Ramos (cell line): ENCODE data around the gene SEH1L.
"Not testable (repeated sequence)": the region's sequence is repeated elsewhere in the genome, so short reads cannot be mapped to it uniquely, and the experiment has no call there.

Experiments
- in situ Hi-C: fragments of 300-500 bp; cut with MboI; formaldehyde crosslinking; loops from one replicate; pipeline ENCODE4 v1.14.3; 2022; ENCODE audit warnings: low sequenced_read_pairs; ENCODE audit not compliant: unreplicated experiment

The SEH1L gene

GRCh38 chr18:12947285-12948049 is at the start of gene SEH1L:
Gene SEH1L, plus strand, starts transcription at chr18:12948011. Its CDS starts 111 bp downstream, at chr18:12948122.
- in situ Hi-C loops = loop anchor here (25.0 kb wide), 1 partner anchor 560 kb away; the partner anchor contains the start of gene AFG3L2

- in situ Hi-C loops = not testable (repeated sequence)
Observed at GRCh38 chr18:12901208-12901607, 46.6 kb upstream of the SEH1L start.

- in situ Hi-C loops = no loop called here
Observed at GRCh38 chr18:12904012-12904516, 43.7 kb upstream of the SEH1L start.

GRCh38 chr18:12906119-12906518 is 41.7 kb upstream of the SEH1L start:
- in situ Hi-C loops = no loop called here

- in situ Hi-C loops = no loop called here
Observed at GRCh38 chr18:12906773-12907172, 41.0 kb upstream of the SEH1L start.

GRCh38 chr18:12907258-12907925 is 40.4 kb upstream of the SEH1L start:
- in situ Hi-C loops = no loop called here

- in situ Hi-C loops = no loop called here
Observed at GRCh38 chr18:12908706-12909105, 39.1 kb upstream of the SEH1L start.

- in situ Hi-C loops = no loop called here
Observed at GRCh38 chr18:12911025-12911928, 36.5 kb upstream of the SEH1L start.

GRCh38 chr18:12911929-12912703 is 35.7 kb upstream of the SEH1L start:
- in situ Hi-C loops = no loop called here

- in situ Hi-C loops = no loop called here
Observed at GRCh38 chr18:12921178-12921577, 26.6 kb upstream of the SEH1L start.

- in situ Hi-C loops = no loop called here
Observed at GRCh38 chr18:12922266-12922665, 25.5 kb upstream of the SEH1L start.

- in situ Hi-C loops = loop anchor here (25.0 kb wide), 1 partner anchor 537 kb away; the partner anchor contains the start of gene AFG3L2
Observed at GRCh38 chr18:12924616-12925015, 23.2 kb upstream of the SEH1L start.

- in situ Hi-C loops = loop anchor here (25.0 kb wide), 1 partner anchor 541 kb away; the partner anchor contains the start of gene AFG3L2
Observed at GRCh38 chr18:12928206-12928605, 19.6 kb upstream of the SEH1L start.

- in situ Hi-C loops = loop anchor here (25.0 kb wide), 1 partner anchor 541 kb away; the partner anchor contains the start of gene AFG3L2
Observed at GRCh38 chr18:12928641-12929040, 19.2 kb upstream of the SEH1L start.

- in situ Hi-C loops = loop anchor here (5.0 to 25.0 kb wide), 2 partner anchors 197 to 542 kb away; partner anchors contain the start of gene AFG3L2
Observed at GRCh38 chr18:12929477-12930083, 18.2 kb upstream of the SEH1L start.

- in situ Hi-C loops = loop anchor here (5.0 to 25.0 kb wide), 2 partner anchors 198 to 543 kb away; partner anchors contain the start of gene AFG3L2
Observed at GRCh38 chr18:12930376-12930775, 17.4 kb upstream of the SEH1L start.

- in situ Hi-C loops = loop anchor here (5.0 to 25.0 kb wide), 2 partner anchors 199 to 544 kb away; partner anchors contain the start of gene AFG3L2
Observed at GRCh38 chr18:12930908-12931307, 16.9 kb upstream of the SEH1L start.

- in situ Hi-C loops = loop anchor here (5.0 to 25.0 kb wide), 2 partner anchors 201 to 546 kb away; partner anchors contain the start of gene AFG3L2
Observed at GRCh38 chr18:12933327-12933726, 14.5 kb upstream of the SEH1L start.
